ENCODE data around the gene CPM. TPM values are rescaled to one million over a fixed set of nuclear protein-coding genes. Genes with fewer than 3 reads are reported as not detected.
A peak's percentile ranks its signal among the peaks of the same experiment; 100 is the strongest.

CPM gene
- total and polyA plus RNA-seq, 12 donors = 2.1 to 17.8 (median 5.4) TPM

GRCh38 chr12:68940731-68941130 lies 7.8 kb upstream of the CPM start:
- intact Hi-C loops (cut with DNase I) = loop anchor here in 1 of 10 donors (10.0 kb wide), 1 partner anchor 134 kb away; no protein-coding TSS in a partner anchor
- TF ChIP-seq, protein P1, sequence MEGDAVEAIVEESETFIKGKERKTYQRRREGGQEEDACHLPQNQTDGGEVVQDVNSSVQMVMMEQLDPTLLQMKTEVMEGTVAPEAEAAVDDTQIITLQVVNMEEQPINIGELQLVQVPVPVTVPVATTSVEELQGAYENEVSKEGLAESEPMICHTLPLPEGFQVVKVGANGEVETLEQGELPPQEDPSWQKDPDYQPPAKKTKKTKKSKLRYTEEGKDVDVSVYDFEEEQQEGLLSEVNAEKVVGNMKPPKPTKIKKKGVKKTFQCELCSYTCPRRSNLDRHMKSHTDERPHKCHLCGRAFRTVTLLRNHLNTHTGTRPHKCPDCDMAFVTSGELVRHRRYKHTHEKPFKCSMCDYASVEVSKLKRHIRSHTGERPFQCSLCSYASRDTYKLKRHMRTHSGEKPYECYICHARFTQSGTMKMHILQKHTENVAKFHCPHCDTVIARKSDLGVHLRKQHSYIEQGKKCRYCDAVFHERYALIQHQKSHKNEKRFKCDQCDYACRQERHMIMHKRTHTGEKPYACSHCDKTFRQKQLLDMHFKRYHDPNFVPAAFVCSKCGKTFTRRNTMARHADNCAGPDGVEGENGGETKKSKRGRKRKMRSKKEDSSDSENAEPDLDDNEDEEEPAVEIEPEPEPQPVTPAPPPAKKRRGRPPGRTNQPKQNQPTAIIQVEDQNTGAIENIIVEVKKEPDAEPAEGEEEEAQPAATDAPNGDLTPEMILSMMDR (IDR thresholded peaks at IDR 0.05) = no peak
- ATAC-seq = no peak

GRCh38 chr12:68939505-68939904 lies 6.5 kb upstream of the CPM start:
- TF ChIP-seq, protein P1 (IDR thresholded peaks at IDR 0.05) = no peak
- no peaks in the 10 kb centered on the region for H3K36me3 ChIP-seq
- WGBS, 2 donors = 71 to 83% methylated on average over 1 of the region's 1 CpG
- H3K4me1 ChIP-seq = peaks cover 0 to 20% (median 5%) of the 10 kb centered on the region in 9 donors
- no peak overlapping the region for H3K4me3 ChIP-seq
- H3K27ac ChIP-seq = no peak overlapping the region
- ATAC-seq (no peak), DNase-seq (no peak)
- H3K9me3 ChIP-seq = no peaks in the 10 kb centered on the region
- H3K27me3 ChIP-seq = peaks cover 0 to 3% (median 0%) of the 10 kb centered on the region in 7 donors
- intact Hi-C loops (cut with DNase I) = no loop called here

More at GRCh38 chr12:68940731-68941130, 7.8 kb upstream of the CPM start:
- DNase-seq = no peak
- no peak overlapping the region for H3K4me3 ChIP-seq
- peaks cover 0 to 20% (median 5%) of the 10 kb centered on the region in 9 donors for H3K4me1 ChIP-seq
- H3K9me3 ChIP-seq = no peaks in the 10 kb centered on the region
- no peaks in the 10 kb centered on the region for H3K36me3 ChIP-seq
- no peaks in the 10 kb centered on the region for H3K27me3 ChIP-seq
- H3K27ac ChIP-seq = no peak overlapping the region

GRCh38 chr12:68934392-68934791 lies 1.4 kb upstream of the CPM start:
- Histone ChIP-seq H3K27me3 (peaks cover 0 to 16% (median 10%) of the 10 kb centered on the region in 7 donors), H3K36me3 (no peaks in the 10 kb centered on the region), H3K27ac (no peak overlapping the region), H3K4me1 (peaks cover 0 to 31% (median 13%) of the 10 kb centered on the region in 9 donors), H3K4me3 (no peak overlapping the region), H3K9me3 (peaks cover 0 to 3% (median 0%) of the 10 kb centered on the region in 11 donors)
- intact Hi-C loops (cut with DNase I) = loop anchor here in 1 of 10 donors (5.0 kb wide), 1 partner anchor 482 kb away; no protein-coding TSS in a partner anchor
- ATAC-seq (no peak), DNase-seq (no peak)
- TF ChIP-seq, protein P1 (IDR thresholded peaks at IDR 0.05) = no peak
- 94 to 95% methylated on average over 9 of the region's 9 CpGs for WGBS, 2 donors

DNA sequence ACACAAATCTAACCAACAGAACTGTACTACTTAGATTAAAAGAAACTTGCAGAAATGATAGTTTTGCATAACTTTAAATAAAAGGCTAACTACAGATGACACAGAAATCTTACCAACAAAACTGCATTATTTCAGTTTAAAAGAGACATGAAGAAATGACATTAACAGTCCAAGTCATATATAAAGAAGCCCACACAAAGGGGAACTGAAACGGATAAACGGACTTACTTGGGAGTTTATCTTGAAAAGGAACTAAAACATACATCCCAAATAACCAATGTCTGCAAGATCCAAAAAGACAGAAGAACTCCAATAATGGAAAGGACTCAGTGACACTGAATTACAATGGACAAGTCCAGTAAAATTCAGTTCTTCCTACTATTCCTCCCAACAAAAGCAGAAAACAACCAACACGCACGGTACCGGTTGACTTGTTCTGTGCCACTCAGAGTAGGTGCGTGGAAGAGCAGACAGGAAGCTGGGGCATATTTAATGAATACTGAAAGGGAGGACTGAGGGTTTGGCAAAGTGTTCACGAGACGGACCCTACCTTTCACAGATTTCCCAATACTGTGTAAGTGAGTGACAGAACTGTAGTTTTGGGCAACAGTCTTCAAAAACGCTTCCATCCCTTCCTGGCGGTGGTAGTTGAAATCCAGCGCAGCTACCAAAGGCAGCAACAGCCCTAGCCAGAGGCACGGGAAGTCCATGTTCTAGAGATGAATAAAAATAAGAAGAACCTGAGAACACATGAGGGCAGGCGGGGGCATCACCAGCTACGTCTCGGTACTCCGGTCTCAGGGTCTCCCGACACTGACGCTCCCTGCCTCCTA lies 627 bp downstream of the CPM start:
- H3K36me3 ChIP-seq = no peaks in the 10 kb centered on the region
- 8 to 14% methylated on average over 18 of the region's 18 CpGs for WGBS, 2 donors

More for the DNA sequence above, 627 bp downstream of the CPM start:
- intact Hi-C loops (cut with DNase I) = loop anchor here in 1 of 10 donors (5.0 kb wide), 1 partner anchor 480 kb away; no protein-coding TSS in a partner anchor
- ATAC-seq = peak in 6 of 8 donors; percentile 28 to 48 (median 41)
- Histone ChIP-seq H3K9me3 (peaks cover 0 to 15% (median 0%) of the 10 kb centered on the region in 11 donors), H3K27ac (peak overlapping the region in 9 of 10 donors; percentile 36 to 87 (median 62)), H3K4me1 (peaks cover 0 to 27% (median 13%) of the 10 kb centered on the region in 9 donors), H3K4me3 (peak overlapping the region; percentile 14 to 91 (median 71)), H3K27me3 (peaks cover 0 to 16% (median 10%) of the 10 kb centered on the region in 7 donors)
- TF ChIP-seq, protein P1 (IDR thresholded peaks at IDR 0.05) = no peak
- no peak for DNase-seq

Measured in heart right ventricle (tissue), 16 donors.